ENCODE data around the gene ACTG1.

GRCh38 chr17:81527591-81528383 is 15.2 kb upstream of the ACTG1 start, which contains the start of gene FSCN2:
- TF ChIP-seq CTCF (IDR thresholded peaks at IDR 0.05): peak in 2 of 4 experiments; percentile 6 to 22
- TF ChIP-seq POLR2AphosphoS5 (IDR thresholded peaks at IDR 0.05): no peak
- TF ChIP-seq POLR2A (IDR thresholded peaks at IDR 0.05): no peak
